ENCODE data around the gene GBA2.
A peak's percentile ranks its signal among the peaks of the same experiment; 100 is the strongest.

The GBA2 gene

DNA sequence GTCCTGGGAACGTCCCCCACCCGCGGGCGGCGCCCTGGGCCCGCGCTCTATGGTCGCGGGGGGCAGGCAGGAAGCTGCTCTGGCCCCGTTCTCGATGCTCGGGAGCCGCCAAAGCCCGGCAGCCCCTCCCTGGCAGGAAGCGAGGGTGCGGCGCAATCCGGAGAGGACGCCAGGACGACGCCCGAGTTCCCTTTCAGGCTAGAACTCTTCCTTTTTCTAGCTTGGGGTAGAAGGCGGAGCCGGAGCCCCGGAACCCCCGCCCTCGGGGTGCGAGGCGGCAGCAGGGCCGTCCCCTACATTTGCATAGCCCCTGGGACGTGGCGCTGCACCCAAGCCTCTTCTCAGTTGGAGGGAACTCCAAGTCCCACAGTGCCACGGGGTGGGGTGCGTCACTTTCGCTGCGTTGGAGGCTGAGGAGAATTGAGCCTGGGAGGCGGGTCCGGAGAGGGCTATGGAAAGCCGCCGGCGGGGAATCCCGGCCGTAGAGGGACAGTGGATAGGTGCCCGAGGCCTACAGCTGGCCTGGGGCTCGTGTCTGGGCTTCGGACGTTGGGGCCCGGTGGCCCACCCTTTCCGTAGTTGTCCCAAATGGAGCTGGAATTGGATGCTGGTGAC lies 16.7 kb downstream of the GBA2 start, which contains the start of the genes CREB3 and TLN1:
TSS of gene CREB3 (plus strand) at position 482 of the 615 bp plus-strand sequence. CDS start at position 589, 107 bp downstream.
TSS of gene TLN1 (minus strand) at position 11 of the 615 bp plus-strand sequence. CDS start 6,501 bp downstream, outside the sequence.
- TF ChIP-seq, protein P1, sequence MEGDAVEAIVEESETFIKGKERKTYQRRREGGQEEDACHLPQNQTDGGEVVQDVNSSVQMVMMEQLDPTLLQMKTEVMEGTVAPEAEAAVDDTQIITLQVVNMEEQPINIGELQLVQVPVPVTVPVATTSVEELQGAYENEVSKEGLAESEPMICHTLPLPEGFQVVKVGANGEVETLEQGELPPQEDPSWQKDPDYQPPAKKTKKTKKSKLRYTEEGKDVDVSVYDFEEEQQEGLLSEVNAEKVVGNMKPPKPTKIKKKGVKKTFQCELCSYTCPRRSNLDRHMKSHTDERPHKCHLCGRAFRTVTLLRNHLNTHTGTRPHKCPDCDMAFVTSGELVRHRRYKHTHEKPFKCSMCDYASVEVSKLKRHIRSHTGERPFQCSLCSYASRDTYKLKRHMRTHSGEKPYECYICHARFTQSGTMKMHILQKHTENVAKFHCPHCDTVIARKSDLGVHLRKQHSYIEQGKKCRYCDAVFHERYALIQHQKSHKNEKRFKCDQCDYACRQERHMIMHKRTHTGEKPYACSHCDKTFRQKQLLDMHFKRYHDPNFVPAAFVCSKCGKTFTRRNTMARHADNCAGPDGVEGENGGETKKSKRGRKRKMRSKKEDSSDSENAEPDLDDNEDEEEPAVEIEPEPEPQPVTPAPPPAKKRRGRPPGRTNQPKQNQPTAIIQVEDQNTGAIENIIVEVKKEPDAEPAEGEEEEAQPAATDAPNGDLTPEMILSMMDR (IDR thresholded peaks at IDR 0.05; ENCODE audit: insufficient read depth, missing control alignments) = peak; percentile 47
- DNase-seq (ENCODE audit: insufficient read length, low spot score) = peak; percentile 95
- no peak for FAIRE-seq

DNA sequence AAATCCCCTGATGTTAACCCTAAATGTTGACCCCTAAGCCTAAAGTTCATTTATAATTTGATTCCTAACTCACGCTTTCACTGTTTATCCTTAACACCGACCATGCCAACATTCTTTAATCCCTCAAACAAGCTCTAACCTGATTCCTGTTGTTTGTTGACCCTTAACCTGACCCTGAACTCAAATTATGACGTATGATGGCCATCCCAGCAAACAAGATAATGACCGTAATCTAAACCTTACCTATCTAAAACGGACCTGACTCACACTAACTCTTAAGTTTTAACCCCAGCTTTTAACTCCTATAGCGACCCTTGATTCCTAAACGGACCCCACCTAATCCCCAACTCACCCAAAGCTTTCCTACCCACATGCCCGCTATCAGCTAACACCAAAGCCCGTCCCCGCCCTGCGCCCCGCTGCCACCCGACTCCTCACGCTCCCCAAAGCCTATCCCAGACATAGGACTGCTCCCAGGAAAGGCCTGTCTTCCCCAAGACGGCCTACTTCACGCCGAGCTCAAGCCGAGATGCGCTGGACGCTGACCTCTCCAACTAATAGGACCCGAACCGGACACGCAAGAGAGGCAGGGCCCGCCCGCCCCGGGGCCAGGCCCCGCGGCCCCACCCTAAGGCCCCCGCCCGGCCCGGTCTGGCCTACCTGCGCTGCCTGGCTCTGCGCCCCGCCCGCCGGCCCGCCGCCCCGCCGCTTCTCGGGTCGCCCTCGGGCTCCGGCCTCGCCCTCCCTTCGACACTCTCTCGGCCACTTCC lies 17.4 kb downstream of the GBA2 start:
- FAIRE-seq (no peak), DNase-seq (ENCODE audit: insufficient read length, low spot score) (no peak)
- TF ChIP-seq, protein P1 (IDR thresholded peaks at IDR 0.05; ENCODE audit: insufficient read depth, missing control alignments) = no peak

DNA sequence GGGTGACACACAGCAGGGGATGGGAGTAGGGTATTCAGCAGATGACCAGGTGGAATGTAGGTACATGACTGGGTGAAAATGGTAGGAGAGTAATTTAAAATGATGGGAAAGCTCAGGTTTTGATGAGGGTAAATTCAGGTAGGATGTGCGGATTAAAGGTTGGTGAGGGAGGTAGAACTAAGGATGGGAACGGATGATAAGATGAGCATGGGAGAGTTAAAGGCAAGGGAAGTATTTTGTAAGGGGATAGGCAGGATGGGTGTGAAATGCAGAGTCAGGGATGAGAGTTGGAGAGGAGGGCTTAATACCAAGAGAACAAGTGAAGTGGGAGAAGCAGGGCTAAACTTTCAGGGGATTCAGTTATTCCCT lies 18.6 kb downstream of the GBA2 start:
- DNase-seq (ENCODE audit: insufficient read length, low spot score) (no peak), FAIRE-seq (no peak)
- TF ChIP-seq, protein P1 (IDR thresholded peaks at IDR 0.05; ENCODE audit: insufficient read depth, missing control alignments) = no peak

DNA sequence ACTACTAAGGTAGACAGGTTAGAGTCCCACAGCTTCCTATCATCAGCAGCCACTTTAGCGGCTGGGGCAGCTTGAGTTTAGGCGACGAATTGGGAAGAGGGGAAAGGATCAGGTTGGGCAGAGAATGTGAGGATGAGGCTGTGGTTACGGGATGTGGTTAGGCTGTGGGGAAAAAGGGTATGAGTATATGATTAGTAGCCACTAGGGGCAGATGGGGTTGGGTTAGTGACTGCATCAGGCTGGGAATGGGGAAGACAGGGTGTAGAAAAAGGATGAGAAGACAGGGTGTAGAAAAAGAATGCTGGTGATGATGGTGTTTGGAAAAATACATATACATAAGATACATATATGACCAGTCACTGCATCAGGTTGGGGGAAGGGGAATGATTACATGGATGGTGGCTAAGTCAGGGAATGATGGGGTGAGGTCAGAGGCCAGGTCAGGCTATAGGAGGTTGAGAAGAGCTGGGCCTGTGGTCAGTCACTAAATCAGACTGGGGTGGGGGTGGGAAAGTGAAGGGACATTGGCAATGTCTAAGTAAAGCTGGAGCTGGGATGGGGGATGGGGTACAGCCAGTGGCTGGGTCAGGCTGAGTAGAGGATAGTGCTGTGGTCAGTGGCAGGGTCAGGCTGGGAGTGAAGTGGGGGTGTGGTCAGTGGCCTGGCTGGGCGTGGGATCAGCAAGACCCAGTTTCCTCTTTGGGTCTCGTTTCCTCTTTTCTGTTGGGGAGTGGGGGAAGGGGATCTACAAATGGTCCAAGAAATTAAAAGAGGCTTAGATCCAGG lies 19.1 kb downstream of the GBA2 start:
- TF ChIP-seq, protein P1 (IDR thresholded peaks at IDR 0.05; ENCODE audit: insufficient read depth, missing control alignments) = peak; percentile 33
- no peak for FAIRE-seq
- peak; percentile 51 for DNase-seq (ENCODE audit: insufficient read length, low spot score)

DNA sequence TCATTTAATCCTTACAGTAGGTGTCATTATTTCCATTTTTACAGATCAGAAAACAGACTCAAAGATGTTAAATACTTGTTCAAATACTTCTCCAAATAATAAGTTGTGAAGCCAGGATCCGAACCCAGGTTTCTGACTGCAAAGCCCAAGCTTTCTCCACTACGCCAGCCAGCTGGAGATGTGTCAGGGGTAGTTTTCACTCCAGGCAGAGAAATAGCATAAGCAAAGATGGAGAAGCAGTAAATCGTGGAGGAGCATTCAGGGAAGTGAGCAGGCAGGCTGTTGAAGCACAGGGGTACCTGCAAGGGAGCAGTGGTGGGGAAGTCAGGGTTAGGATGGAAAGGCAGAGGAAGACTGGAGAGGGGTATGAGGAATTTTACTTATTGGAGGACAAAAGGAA lies 19.9 kb downstream of the GBA2 start:
- DNase-seq (ENCODE audit: insufficient read length, low spot score) (no peak), FAIRE-seq (no peak)

DNA sequence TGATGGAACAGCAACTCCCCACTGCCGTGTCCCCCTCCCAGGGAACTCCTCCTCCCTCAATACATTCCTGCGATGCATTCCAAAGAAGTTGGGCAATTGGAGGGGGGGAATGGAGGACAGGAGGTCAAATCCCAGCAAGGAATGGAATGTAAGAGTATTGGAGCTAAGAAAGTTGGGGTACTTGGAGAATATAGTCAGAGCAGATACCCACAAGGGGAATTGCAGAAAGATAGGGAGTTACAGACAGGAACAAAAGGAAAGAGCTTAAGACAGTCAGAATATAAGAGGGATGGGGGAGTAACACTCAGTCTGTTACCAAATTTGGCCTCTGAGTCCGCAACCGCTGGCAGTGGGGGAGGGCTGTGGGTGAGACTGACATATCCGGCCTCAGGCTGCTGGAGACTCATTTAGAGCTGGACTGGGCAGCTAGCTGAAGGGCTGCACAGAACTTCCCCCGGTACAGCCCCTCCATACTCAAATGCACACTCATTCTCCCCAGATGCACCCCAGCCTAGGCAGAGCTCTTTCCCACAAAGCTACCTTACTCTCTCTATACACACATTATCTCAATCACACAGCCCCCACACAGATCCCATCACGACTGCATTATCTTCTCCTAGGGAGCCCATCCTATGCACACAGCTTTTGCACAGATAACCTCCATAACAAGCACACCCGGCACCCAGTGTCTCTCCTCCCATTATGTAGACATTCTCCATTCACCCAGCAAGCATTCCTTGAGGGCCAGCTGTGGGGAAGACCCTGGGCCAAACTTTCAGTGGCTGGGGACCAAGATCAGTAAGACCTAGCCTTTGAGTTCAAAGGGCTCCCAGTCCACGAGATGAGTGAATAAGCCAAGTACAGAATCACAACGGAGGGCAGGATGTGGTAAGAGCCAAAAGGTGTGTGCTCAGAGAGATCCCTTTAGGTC lies 20.7 kb downstream of the GBA2 start:
- FAIRE-seq (no peak), DNase-seq (ENCODE audit: insufficient read length, low spot score) (no peak)

More for the DNA sequence above, 19.9 kb downstream of the GBA2 start:
- TF ChIP-seq, protein P1 (IDR thresholded peaks at IDR 0.05; ENCODE audit: insufficient read depth, missing control alignments) = no peak

More for the DNA sequence above, 20.7 kb downstream of the GBA2 start:
- TF ChIP-seq, protein P1 (IDR thresholded peaks at IDR 0.05; ENCODE audit: insufficient read depth, missing control alignments) = no peak

Measured in D721Med (cell line).